Right atrium auricular region (tissue), 2 donors: ENCODE data around the gene TMTC1. TPM values are rescaled to one million over a fixed set of nuclear protein-coding genes. Genes with fewer than 3 reads are reported as not detected.

Source experiments
- DNase-seq: peaks from one replicate; pipeline ENCODE4 v3.0.0-alpha.2; 2019; ENCODE audit warnings: low spot score
- H3K27ac ChIP-seq, 2 donors: fragments of 200-600 bp; sonication (generic); 1 replicate in 1 of 2; 2 replicates in 1 of 2; pipeline ENCODE4 v1.5.1; 2016 to 2019
- H3K27me3 ChIP-seq, 2 donors: fragments of 200-600 bp; sonication (generic); one replicate each; pipeline versions ENCODE4 v1.5.1 to v1.6.0; 2017 to 2019
- H3K36me3 ChIP-seq: fragments of 200-600 bp; sonication (generic); one replicate; pipeline ENCODE4 v1.5.1; 2016
- H3K4me1 ChIP-seq, 2 donors: fragments of 200-600 bp; sonication (generic); one replicate each; pipeline versions ENCODE4 v1.5.1 to v1.6.0; 2017 to 2019
- H3K4me3 ChIP-seq, 2 donors: fragments of 200-600 bp; sonication (generic); 1 replicate in 1 of 2; 2 replicates in 1 of 2; pipeline ENCODE4 v1.5.1; 2017 to 2019; ENCODE audit warnings: mild to moderate bottlenecking in 1 of 2, moderate library complexity in 1 of 2
- H3K9me3 ChIP-seq, 2 donors: fragments of 200-600 bp; sonication (generic); one replicate each; pipeline ENCODE4 v1.5.1; 2019
- CTCF ChIP-seq, 2 donors: fragments of 200-600 bp; sonication (generic); IDR thresholded peaks; one replicate each; pipeline ENCODE4 v1.5.1; 2019; ENCODE audit warnings: antibody characterized with exemption in 2 of 2
- total RNA-seq, 2 donors: library from RNA; depleted of rRNA; stranded (reverse); fragments of >200 nt; gene quantifications; one replicate each; pipeline ENCODE4 v1.1.0, GENCODE V29; 2016

TMTC1 gene
- total RNA-seq, 2 donors from 2014 or later = 60.1 to 60.3 TPM

- Histone ChIP-seq H3K4me1 (peaks cover 0 to 23% of the 10 kb centered on the region in 2 donors), H3K27me3 (no peaks in the 10 kb centered on the region), H3K36me3 (no peaks in the 10 kb centered on the region), H3K9me3 (no peaks in the 10 kb centered on the region), H3K4me3 (no peak overlapping the region), H3K27ac (peak overlapping the region; percentile 20 to 38)
- no peak for DNase-seq
- TF ChIP-seq CTCF (IDR thresholded peaks at IDR 0.05) = no peak
Measured at GRCh38 chr12:29713729-29714128, 70.0 kb downstream of the TMTC1 start.

GRCh38 chr12:29711381-29711780 is 72.4 kb downstream of the TMTC1 start:
- no peak for DNase-seq
- H3K4me1 ChIP-seq = peaks cover 0 to 29% of the 10 kb centered on the region in 2 donors
- H3K4me3 ChIP-seq = no peak overlapping the region
- TF ChIP-seq CTCF (IDR thresholded peaks at IDR 0.05) = no peak
- H3K27ac ChIP-seq = peak overlapping the region in 1 of 2 donors; percentile 18
- H3K36me3 ChIP-seq = no peaks in the 10 kb centered on the region
- no peaks in the 10 kb centered on the region for H3K9me3 ChIP-seq
- no peaks in the 10 kb centered on the region for H3K27me3 ChIP-seq

- Histone ChIP-seq H3K4me3 (no peak overlapping the region), H3K9me3 (no peaks in the 10 kb centered on the region), H3K36me3 (no peaks in the 10 kb centered on the region), H3K27ac (peak overlapping the region; percentile 13 to 61), H3K27me3 (no peaks in the 10 kb centered on the region), H3K4me1 (peaks cover 0 to 37% of the 10 kb centered on the region in 2 donors)
- TF ChIP-seq CTCF (IDR thresholded peaks at IDR 0.05) = no peak
- peak; percentile 60 for DNase-seq
Measured at GRCh38 chr12:29710104-29710503, 73.6 kb downstream of the TMTC1 start.

- H3K4me1 ChIP-seq = peaks cover 0 to 34% of the 10 kb centered on the region in 2 donors
- H3K36me3 ChIP-seq = peaks cover under 1% of the 10 kb centered on the region
- peak overlapping the region; percentile 13 to 61 for H3K27ac ChIP-seq
- H3K27me3 ChIP-seq = no peaks in the 10 kb centered on the region
- no peak for DNase-seq
- no peak overlapping the region for H3K4me3 ChIP-seq
- H3K9me3 ChIP-seq = no peaks in the 10 kb centered on the region
- no peak for TF ChIP-seq CTCF (IDR thresholded peaks at IDR 0.05)
Measured at GRCh38 chr12:29709496-29710040, 74.2 kb downstream of the TMTC1 start.

- Histone ChIP-seq H3K4me3 (no peak overlapping the region), H3K9me3 (no peaks in the 10 kb centered on the region), H3K27ac (peak overlapping the region in 1 of 2 donors; percentile 61), H3K36me3 (peaks cover 4% of the 10 kb centered on the region), H3K4me1 (peaks cover 0 to 29% of the 10 kb centered on the region in 2 donors), H3K27me3 (no peaks in the 10 kb centered on the region)
- no peak for TF ChIP-seq CTCF (IDR thresholded peaks at IDR 0.05)
- DNase-seq = no peak
Measured at GRCh38 chr12:29709054-29709453, 74.7 kb downstream of the TMTC1 start.

- DNase-seq = no peak
- Histone ChIP-seq H3K27me3 (no peaks in the 10 kb centered on the region), H3K4me3 (no peak overlapping the region), H3K4me1 (peaks cover 0 to 28% of the 10 kb centered on the region in 2 donors), H3K9me3 (no peaks in the 10 kb centered on the region), H3K27ac (no peak overlapping the region), H3K36me3 (peaks cover 4% of the 10 kb centered on the region)
- TF ChIP-seq CTCF (IDR thresholded peaks at IDR 0.05) = no peak
Measured at GRCh38 chr12:29707846-29708245, 75.9 kb downstream of the TMTC1 start.
